Activated CD8-positive, alpha-beta memory T cell treated with anti-CD3 and anti-CD28 coated beads, Interleukin-2, amount 50 U/mL, for 4 hours (primary cell): ENCODE results near the gene RIN2.
"Not testable (repeated sequence)": the region's sequence is repeated elsewhere in the genome, so short reads cannot be mapped to it uniquely, and the experiment has no call there.

Experiments used
- DNase-seq: peaks from one replicate; pipeline ENCODE4 v3.0.0-alpha.2; 2020

The RIN2 gene

GRCh38 chr20:19791887-19792286, 33.8 kb downstream of the RIN2 start:
- no peak for DNase-seq

GRCh38 chr20:19793716-19794115, 35.7 kb downstream of the RIN2 start:
- DNase-seq, result no peak

- DNase-seq, result no peak
These were observed 36.9 kb downstream of the RIN2 start for GRCh38 chr20:19794941-19795340.

- DNase-seq, result no peak
These were observed 41.3 kb downstream of the RIN2 start for GRCh38 chr20:19799325-19799724.

GRCh38 chr20:19802099-19802491, 44.0 kb downstream of the RIN2 start:
- DNase-seq, result no peak

GRCh38 chr20:19802492-19803158, 44.6 kb downstream of the RIN2 start:
- no peak for DNase-seq

GRCh38 chr20:19806276-19806675, 48.2 kb downstream of the RIN2 start:
- not testable (repeated sequence) for DNase-seq

GRCh38 chr20:19806806-19807190, 48.7 kb downstream of the RIN2 start:
- no peak for DNase-seq

- DNase-seq, result no peak
These were observed 49.3 kb downstream of the RIN2 start for GRCh38 chr20:19807191-19807945.
